HCT116 (cell line): Measurements from ENCODE around the gene GARIN1A. TPM values are rescaled to one million over a fixed set of nuclear protein-coding genes. Genes with fewer than 3 reads are reported as not detected.
"Not testable (repeated sequence)": the region's sequence is repeated elsewhere in the genome, so short reads cannot be mapped to it uniquely, and the experiment has no call there.

Source experiments
- ATAC-seq: fragments of 200-7000 bp; cut with Tn5 transposase; 2 replicates; pipeline ENCODE4 v1.9.1; 2020; ENCODE audit warnings: mild to moderate bottlenecking, moderate library complexity
- BruUV-seq: library from RNA; stranded (reverse); fragments of 400-500 nt; replicated peaks from 2 replicates; lab custom pipeline; 2021; lab: Mats Ljungman, UMichigan
- CTCF ChIA-PET: fragments of 300-600 bp; sonication (Branson Sonifier 250); formaldehyde crosslinking; loops from one replicate; lab custom pipeline; 2021; ENCODE audit warnings: antibody characterized with exemption; lab: Charles Lee
- POLR2A ChIA-PET: fragments of 300-600, 350-600 bp; sonication (Branson Sonifier 250); formaldehyde crosslinking; loops from one replicate; lab custom pipeline; 2021; ENCODE audit warnings: antibody characterized with exemption; lab: Charles Lee
- RAD21 ChIA-PET, 2 experiments: fragments of 300-600 bp; sonication (Branson Sonifier 250); formaldehyde crosslinking; loops; one replicate each; lab custom pipeline; 2023; ENCODE audit warnings: low total read pairs in 2 of 2; ENCODE audit not compliant: uncharacterized antibody in 2 of 2, unreplicated experiment in 2 of 2, low non-redundant PET in 1 of 2; lab: Charles Lee
- DNase-seq: peaks from one replicate; pipeline ENCODE4 v3.0.0-alpha.2; 2010; ENCODE audit warnings: low read depth, low spot score
- H2AFZ ChIP-seq: fragments of 200-600 bp; shearing (Covaris generic), sonication (generic); 2 replicates; pipeline ENCODE4 v1.6.1; 2017; ENCODE audit warnings: low read depth, mixed run types, mixed read lengths, antibody characterized with exemption, low read length; ENCODE audit not compliant: poor library complexity, severe bottlenecking
- H3K27ac ChIP-seq: 2 replicates; pipeline ENCODE4 v1.5.1; 2012; ENCODE audit warnings: low read depth, low read length
- H3K27me3 ChIP-seq: fragments of 200-600 bp; sonication (generic); 2 replicates; pipeline ENCODE4 v1.6.1; 2016; ENCODE audit warnings: mixed run types, low read length, mixed read lengths; ENCODE audit not compliant: insufficient read depth
- H3K36me3 ChIP-seq, 2 experiments: fragments of 200-500 bp in 1 of 2; fragments of 200-600 bp in 1 of 2; sonication (Bioruptor generic) in 1 of 2; sonication (generic) in 1 of 2; 2 replicates each; pipeline versions ENCODE4 v1.5.1 to v1.6.1; 2014 to 2016; ENCODE audit warnings: low read length in 2 of 2, inconsistent platforms in 1 of 2, mixed read lengths in 1 of 2, mixed run types in 1 of 2; ENCODE audit not compliant: insufficient read depth in 2 of 2, control insufficient read depth in 1 of 2
- H3K4me1 ChIP-seq, 2 experiments: fragments of 200-600 bp in 1 of 2; sonication (generic) in 1 of 2; 2 replicates each; pipeline versions ENCODE4 v1.5.1 to v1.6.1; 2012 to 2017; ENCODE audit warnings: low read length in 2 of 2, inconsistent platforms in 1 of 2, mild to moderate bottlenecking in 1 of 2, mixed read lengths in 1 of 2, mixed run types in 1 of 2, moderate library complexity in 1 of 2; ENCODE audit not compliant: insufficient read depth in 2 of 2, control insufficient read depth in 1 of 2
- H3K4me2 ChIP-seq: fragments of 200-600 bp; sonication (generic); 2 replicates; pipeline ENCODE4 v1.6.1; 2017; ENCODE audit warnings: mixed run types, low read length, mixed read lengths
- H3K4me3 ChIP-seq, 2 experiments: fragments of 200-600 bp in 1 of 2; sonication (generic) in 1 of 2; replicated peaks in 1 of 2; 2 replicates each; pipeline ENCODE4 v1.5.1; 2011 to 2016; ENCODE audit warnings: low read length in 2 of 2, control low read depth in 1 of 2, low read depth in 1 of 2, mild to moderate bottlenecking in 1 of 2, mixed read lengths in 1 of 2, mixed run types in 1 of 2
- H3K79me2 ChIP-seq: fragments of 200-600 bp; sonication (generic); 2 replicates; pipeline ENCODE4 v1.6.1; 2017; ENCODE audit warnings: mild to moderate bottlenecking, mixed run types, low read length, moderate library complexity, mixed read lengths; ENCODE audit not compliant: insufficient read depth
- H3K9ac ChIP-seq: fragments of 200-600 bp; sonication (generic); 2 replicates; pipeline ENCODE4 v1.6.1; 2016; ENCODE audit warnings: low read length, mixed read lengths
- H3K9me2 ChIP-seq: fragments of 200-600 bp; sonication (generic), shearing (Covaris generic); 2 replicates; pipeline ENCODE4 v1.6.1; 2017; ENCODE audit warnings: mixed run types, mild to moderate bottlenecking, moderate library complexity; ENCODE audit not compliant: insufficient read depth
- H3K9me3 ChIP-seq, 2 experiments: fragments of 200-500 bp in 1 of 2; fragments of 200-600 bp in 1 of 2; sonication (Bioruptor generic) in 1 of 2; sonication (generic) in 1 of 2; 2 replicates each; pipeline ENCODE4 v1.6.1; 2014 to 2017; ENCODE audit warnings: low read length in 2 of 2, mixed read lengths in 2 of 2, inconsistent platforms in 1 of 2, low read depth in 1 of 2, mild to moderate bottlenecking in 1 of 2, mixed run types in 1 of 2, moderate library complexity in 1 of 2; ENCODE audit not compliant: control insufficient read depth in 1 of 2, insufficient read depth in 1 of 2
- H4K20me1 ChIP-seq: fragments of 200-600 bp; sonication (generic), shearing (Covaris generic); 2 replicates; pipeline ENCODE4 v1.6.1; 2017; ENCODE audit warnings: mixed run types, mild to moderate bottlenecking, moderate library complexity; ENCODE audit not compliant: insufficient read depth
- CEBPB ChIP-seq: IDR thresholded peaks from 2 replicates; pipeline ENCODE4 v1.6.1; 2012; ENCODE audit warnings: low read depth
- CTCF ChIP-seq, 3 experiments: fragments of 200-600 bp in 1 of 3; sonication (generic) in 1 of 3; IDR thresholded peaks in 2 of 3; conservative IDR thresholded peaks in 1 of 3; 2 replicates each; pipeline ENCODE4 v1.5.1; 2012 to 2017; ENCODE audit warnings: low read depth in 2 of 3, low read length in 2 of 3, antibody characterized with exemption in 1 of 3, borderline replicate concordance in 1 of 3, control low read depth in 1 of 3, mild to moderate bottlenecking in 1 of 3, mixed read lengths in 1 of 3, mixed run types in 1 of 3, moderate library complexity in 1 of 3; ENCODE audit not compliant: insufficient read depth in 1 of 3
- EGR1 ChIP-seq: IDR thresholded peaks from 2 replicates; pipeline ENCODE4 v1.6.1; 2012; ENCODE audit warnings: low read depth
- ELF1 ChIP-seq: IDR thresholded peaks from 2 replicates; pipeline ENCODE4 v1.6.1; 2012; ENCODE audit warnings: low read depth, borderline replicate concordance
- EZH2 ChIP-seq: fragments of 200-600 bp; sonication (generic); IDR thresholded peaks from 2 replicates; pipeline ENCODE4 v1.6.1; 2017; ENCODE audit warnings: antibody characterized with exemption, mixed run types
- EZH2phosphoT487 ChIP-seq: fragments of 200-600 bp; IDR thresholded peaks from 2 replicates; pipeline ENCODE4 v1.6.1; 2018; ENCODE audit warnings: antibody characterized with exemption, borderline replicate concordance
- POLR2A ChIP-seq: IDR thresholded peaks from 2 replicates; pipeline ENCODE4 v1.7.0; 2011; ENCODE audit warnings: borderline replicate concordance; ENCODE audit not compliant: insufficient read depth, insufficient read length; ENCODE audit errors: extremely low read depth
- RAD21 ChIP-seq: IDR thresholded peaks from 2 replicates; pipeline ENCODE4 v1.6.1; 2012; ENCODE audit warnings: low read depth, mild to moderate bottlenecking
- SP1 ChIP-seq: IDR thresholded peaks from 2 replicates; pipeline ENCODE4 v1.6.1; 2012; ENCODE audit warnings: low read depth
- SRF ChIP-seq: IDR thresholded peaks from 2 replicates; pipeline ENCODE4 v1.6.1; 2012; ENCODE audit warnings: low read depth
- TCF7L2 ChIP-seq: IDR thresholded peaks from 2 replicates; pipeline ENCODE4 v1.7.0; 2011; ENCODE audit warnings: borderline replicate concordance, inconsistent platforms; ENCODE audit not compliant: insufficient read depth, insufficient read length; ENCODE audit errors: extremely low read depth
- YY1 ChIP-seq: IDR thresholded peaks from 2 replicates; pipeline ENCODE4 v1.6.1; 2011; ENCODE audit warnings: low read length, low read depth, moderate library complexity, mild to moderate bottlenecking; ENCODE audit not compliant: insufficient replicate concordance; ENCODE audit errors: extremely low read depth
- ZFX ChIP-seq: fragments of 450-650 bp; IDR thresholded peaks from 2 replicates; pipeline ENCODE4 v1.6.1; 2017
- ZNF274 ChIP-seq: fragments of 200-500 bp; sonication (Bioruptor generic); IDR thresholded peaks from 2 replicates; pipeline ENCODE4 v1.6.1; 2014; ENCODE audit warnings: mild to moderate bottlenecking, low read depth, low read length, inconsistent platforms
- intact Hi-C: fragments of 100-400 bp; cut with micrococcal nuclease; formaldehyde crosslinking; loops from 2 replicates; pipeline ENCODE4 v1.10.0; 2022
- total RNA-seq: library from RNA; stranded (reverse); gene quantifications from one replicate; pipeline ENCODE4 v1.2.1, GENCODE V29; 2021; ENCODE audit not compliant: unreplicated experiment
- TF ChIP-seq, protein P1 (sequence below): IDR thresholded peaks from 2 replicates; pipeline ENCODE4 v1.6.1; 2012
- TF ChIP-seq, protein P2 (sequence below): IDR thresholded peaks from 2 replicates; pipeline ENCODE4 v1.6.1; 2012

The GARIN1A gene
- total RNA-seq, 1 experiment from 2014 or later: 0.49 TPM

DNA sequence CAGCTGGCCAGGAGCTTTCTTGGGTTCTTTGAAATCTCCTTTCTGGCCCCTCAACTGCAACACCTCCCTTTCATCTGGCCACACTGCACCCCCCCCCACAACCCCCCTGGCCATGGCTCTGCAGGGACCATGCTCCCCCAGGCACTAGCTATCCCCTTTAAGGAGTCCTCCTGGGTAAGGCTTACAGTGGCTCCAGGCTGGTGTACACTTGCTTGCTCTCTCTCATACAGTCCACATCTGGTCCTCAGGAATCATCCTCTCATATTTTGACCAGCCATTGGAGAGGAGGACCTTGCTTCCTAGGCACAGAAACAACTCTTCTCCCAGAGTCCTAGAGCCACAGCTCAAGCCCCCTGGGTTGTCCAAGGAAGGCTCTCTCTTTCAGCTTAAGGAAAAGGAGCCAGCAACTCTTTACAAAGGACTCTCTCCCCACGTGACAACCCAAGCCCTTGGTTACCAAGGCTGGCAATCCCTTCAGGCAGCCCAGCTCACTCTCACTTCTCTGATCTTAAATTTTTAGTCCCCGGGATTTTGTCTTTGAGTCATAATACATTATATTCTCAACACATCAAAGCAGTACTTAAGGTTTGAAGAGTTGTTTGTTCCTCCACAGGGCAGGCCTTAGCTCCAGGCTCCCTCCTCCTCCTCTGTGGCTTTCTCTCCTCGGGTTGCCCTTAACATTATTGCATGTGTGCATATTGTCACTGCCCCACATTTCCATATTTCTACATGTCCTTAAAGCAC, 9.9 kb downstream of the GARIN1A start:
- intact Hi-C loops: no loop called here

GRCh38 chr7:128683270-128683669, 11.2 kb downstream of the GARIN1A start:
- H3K4me1 ChIP-seq: not testable (repeated sequence)

More for the DNA sequence above, 9.9 kb downstream of the GARIN1A start:
- BruUV-seq: no TSS peak
- Histone ChIP-seq H4K20me1 (no peaks in the 10 kb centered on the region), H2AFZ (no peak overlapping the region), H3K4me2 (no peak overlapping the region), H3K4me3 (no peak overlapping the region), H3K27ac (no peak overlapping the region), H3K79me2 (no peaks in the 10 kb centered on the region), H3K27me3 (no peaks in the 10 kb centered on the region), H3K9me3 (no peaks in the 10 kb centered on the region), H3K9me2 (no peaks in the 10 kb centered on the region), H3K4me1 (no peaks in the 10 kb centered on the region)
- ChIA-PET CTCF (no interaction called here), RAD21 (no interaction called here), POLR2A (no interaction called here)
- DNase-seq: no peak
- no peak for ATAC-seq
- TF ChIP-seq RAD21 (no peak), SP1 (no peak), CTCF (IDR thresholded peaks at IDR 0.05 in 2 of 3, conservative IDR thresholded peaks at IDR 0.05 in 1 of 3; ENCODE audit: borderline replicate concordance in 1 of 3, insufficient read depth in 1 of 3, low read depth in 2 of 3, low read length in 2 of 3) (no peak), TCF7L2 (no peak), POLR2A (no peak), ZNF274 (no peak), SRF (no peak), YY1 (no peak), EZH2phosphoT487 (no peak), EGR1 (no peak), EZH2 (no peak), CEBPB (no peak), ZFX (no peak), ELF1 (no peak)
- TF ChIP-seq, protein P1, sequence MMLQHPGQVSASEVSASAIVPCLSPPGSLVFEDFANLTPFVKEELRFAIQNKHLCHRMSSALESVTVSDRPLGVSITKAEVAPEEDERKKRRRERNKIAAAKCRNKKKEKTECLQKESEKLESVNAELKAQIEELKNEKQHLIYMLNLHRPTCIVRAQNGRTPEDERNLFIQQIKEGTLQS: no peak
- TF ChIP-seq, protein P2, sequence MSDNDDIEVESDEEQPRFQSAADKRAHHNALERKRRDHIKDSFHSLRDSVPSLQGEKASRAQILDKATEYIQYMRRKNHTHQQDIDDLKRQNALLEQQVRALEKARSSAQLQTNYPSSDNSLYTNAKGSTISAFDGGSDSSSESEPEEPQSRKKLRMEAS: no peak
- TF ChIP-seq, all 23 proteins: peak for 0
- no peak overlapping the region for H3K9ac ChIP-seq
- no peaks in the 10 kb centered on the region for H3K36me3 ChIP-seq

More at GRCh38 chr7:128683270-128683669, 11.2 kb downstream of the GARIN1A start:
- intact Hi-C loops, CTCF ChIA-PET, H3K9me3 ChIP-seq, RAD21 ChIA-PET, ATAC-seq, H3K4me3 ChIP-seq, H2AFZ ChIP-seq, H3K9me2 ChIP-seq, H4K20me1 ChIP-seq, H3K9ac ChIP-seq, BruUV-seq, H3K27me3 ChIP-seq, H3K27ac ChIP-seq, H3K36me3 ChIP-seq, H3K4me2 ChIP-seq, POLR2A ChIA-PET, H3K79me2 ChIP-seq, DNase-seq: not testable (repeated sequence)
